Measurements from ENCODE around the gene AP4B1. TPM values are rescaled to one million over a fixed set of nuclear protein-coding genes. Genes with fewer than 3 reads are reported as not detected.

AP4B1 gene
- total RNA-seq, 5 donors from 2014 or later (not counting 1 experiment from before 2014, with no cell fraction given) = 57.8 to 66.4 (median 61.5) TPM

DNA sequence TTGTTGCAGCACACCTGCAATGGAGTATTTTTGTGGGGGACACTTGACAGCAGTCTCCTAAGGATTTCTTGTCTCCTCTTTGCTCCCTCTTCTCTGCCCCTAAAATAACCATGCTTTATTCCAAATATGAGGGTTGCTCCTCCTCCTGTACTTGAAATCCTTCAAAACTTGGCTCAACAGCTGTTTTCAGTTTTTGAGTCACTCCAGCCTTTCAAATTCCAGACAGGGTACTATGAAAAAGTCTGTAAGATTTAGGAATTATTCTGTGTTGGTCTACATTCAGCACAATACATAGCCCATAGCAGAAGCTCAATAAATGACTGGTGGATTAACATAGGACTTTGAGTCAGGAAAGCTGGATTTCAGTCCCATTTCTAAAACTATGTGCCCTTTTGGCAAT lies 5.5 kb downstream of the AP4B1 start:
- ChIA-PET POLR2A (interaction anchor here in 1 of 2 donors (0.7 kb wide), 1 partner anchor 11 kb away, joined by 4 read pairs; no protein-coding TSS in a partner anchor), CTCF (interaction anchor here in 1 of 2 donors (1.0 kb wide), 1 partner anchor 9 kb away, joined by 3 read pairs; no protein-coding TSS in a partner anchor)
- Mint-ChIP-seq H3K36me3 (peaks cover 81% of the 10 kb centered on the region), H3K27ac (peak overlapping the region in 1 of 2 donors; percentile 83), H3K9me3 (no peaks in the 10 kb centered on the region), H3K27me3 (no peaks in the 10 kb centered on the region), H3K4me1 (peaks cover 56 to 63% (median 60%) of the 10 kb centered on the region in 3 donors), H3K4me3 (no peak overlapping the region)
- DNase-seq = no peak
- H3K27ac ChIP-seq (ENCODE audit: low read length) = no peak overlapping the region
- H3K36me3 ChIP-seq (ENCODE audit: control insufficient read depth in 2 of 2, extremely low read depth in 1 of 2, insufficient read depth in 1 of 2, low read length in 1 of 2) = peaks cover 6 to 73% of the 10 kb centered on the region in 2 donors
- no peaks in the 10 kb centered on the region for H3K27me3 ChIP-seq (replicated peaks in 1 of 2; ENCODE audit: control insufficient read depth in 2 of 2, extremely low read depth in 1 of 2, insufficient read depth in 2 of 2, low read length in 1 of 2)
- no peak overlapping the region for H3K4me3 ChIP-seq (ENCODE audit: control insufficient read depth in 1 of 2, extremely low read depth in 1 of 2, low read length in 1 of 2)
- H3K4me1 ChIP-seq (ENCODE audit: control insufficient read depth in 1 of 2, extremely low read depth in 1 of 2, insufficient read depth in 2 of 2, low read length in 2 of 2) = peaks cover 11 to 13% of the 10 kb centered on the region in 2 experiments
- no peak for ATAC-seq (replicated peaks in 1 of 4)
- no peaks in the 10 kb centered on the region for H3K9me3 ChIP-seq

DNA sequence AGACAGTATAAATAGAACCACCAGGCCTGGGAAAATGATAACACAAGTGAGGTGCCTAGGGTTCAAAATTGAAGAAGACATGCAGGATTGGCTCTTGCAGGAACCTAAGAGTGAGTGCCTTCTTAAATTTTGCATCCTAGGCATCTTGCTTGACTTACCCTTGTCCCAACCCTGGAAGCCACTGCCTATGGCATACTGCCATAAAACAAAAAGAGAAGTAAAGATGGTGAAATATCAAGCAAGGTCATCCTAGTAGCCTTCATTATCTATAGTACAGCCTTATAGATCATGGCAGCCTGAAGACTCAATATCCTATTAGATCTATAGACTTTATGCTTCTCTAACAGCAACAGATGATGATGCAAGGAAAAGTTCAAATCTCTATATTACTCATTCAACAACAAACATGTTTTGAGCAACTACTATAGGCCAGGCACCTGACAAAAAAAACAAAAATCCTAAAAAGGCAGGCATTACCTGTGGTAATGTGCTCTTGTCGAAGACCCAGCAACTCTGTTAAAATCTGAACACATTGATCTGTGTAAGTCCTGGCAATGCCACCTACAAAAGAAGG lies 6.3 kb downstream of the AP4B1 start:
- Mint-ChIP-seq H3K27ac (peak overlapping the region; percentile 63 to 83), H3K27me3 (no peaks in the 10 kb centered on the region), H3K4me1 (peaks cover 54 to 55% (median 55%) of the 10 kb centered on the region in 3 donors), H3K9me3 (no peaks in the 10 kb centered on the region), H3K36me3 (peaks cover 80% of the 10 kb centered on the region), H3K4me3 (no peak overlapping the region)
- Histone ChIP-seq H3K27ac (ENCODE audit: low read length) (no peak overlapping the region), H3K4me3 (ENCODE audit: control insufficient read depth in 1 of 2, extremely low read depth in 1 of 2, low read length in 1 of 2) (no peak overlapping the region), H3K9me3 (no peaks in the 10 kb centered on the region), H3K27me3 (replicated peaks in 1 of 2; ENCODE audit: control insufficient read depth in 2 of 2, extremely low read depth in 1 of 2, insufficient read depth in 2 of 2, low read length in 1 of 2) (no peaks in the 10 kb centered on the region), H3K36me3 (ENCODE audit: control insufficient read depth in 2 of 2, extremely low read depth in 1 of 2, insufficient read depth in 1 of 2, low read length in 1 of 2) (peaks cover 6 to 73% of the 10 kb centered on the region in 2 donors), H3K4me1 (ENCODE audit: control insufficient read depth in 1 of 2, extremely low read depth in 1 of 2, insufficient read depth in 2 of 2, low read length in 2 of 2) (peaks cover 3 to 8% of the 10 kb centered on the region in 2 experiments)
- ChIA-PET POLR2A (interaction anchor here in 1 of 2 donors (0.7 kb wide), 1 partner anchor 11 kb away, joined by 4 read pairs; no protein-coding TSS in a partner anchor), CTCF (no interaction called here)
- no CpG with 5 or more reads among the region's 1 CpG for WGBS (ENCODE audit: insufficient coverage)
- ATAC-seq (replicated peaks in 1 of 4) (no peak), DNase-seq (no peak)

DNA sequence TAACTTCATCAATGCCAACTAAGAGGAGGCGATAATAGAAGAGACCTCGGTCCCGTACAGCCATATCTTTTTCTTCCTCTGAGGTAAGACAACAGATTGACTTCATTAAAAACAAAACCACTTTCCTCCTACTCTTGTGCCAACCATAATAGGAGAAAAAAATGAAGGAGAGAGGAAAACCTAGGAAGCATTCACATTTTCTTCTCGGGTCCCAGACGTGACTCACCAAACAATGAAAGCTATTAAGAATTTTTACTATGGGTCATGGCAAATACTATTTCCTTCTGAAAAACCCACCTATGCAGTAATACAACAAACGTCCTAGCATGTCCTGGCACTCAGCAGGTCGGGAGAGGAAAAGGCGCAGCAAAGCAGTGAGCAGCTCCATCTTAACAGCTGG lies 8.6 kb downstream of the AP4B1 start:
- DNase-seq = no peak
- H3K27ac Mint-ChIP-seq = no peak overlapping the region

DNA sequence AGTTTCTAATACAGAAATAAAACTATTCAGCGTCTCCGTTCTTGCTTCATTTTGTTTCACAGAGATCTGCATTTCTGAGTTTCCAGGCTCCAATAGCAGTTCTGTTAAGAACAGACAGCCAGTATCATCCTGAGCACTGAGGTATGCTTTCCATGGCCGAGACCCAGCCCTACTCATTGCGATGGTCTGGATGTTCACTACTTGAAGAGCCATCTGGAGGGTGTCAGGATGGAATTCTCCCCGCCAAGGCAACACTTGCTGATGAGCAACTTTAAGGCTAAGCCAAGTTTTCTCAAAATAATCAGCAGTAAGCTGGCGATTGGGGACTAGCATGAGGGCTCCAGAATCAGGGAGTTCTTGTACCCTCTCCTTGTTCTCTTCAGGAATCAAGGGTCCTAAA lies 9.5 kb downstream of the AP4B1 start:
- WGBS (ENCODE audit: insufficient coverage) = 100% methylated on average over 5 of the region's 6 CpGs
- Mint-ChIP-seq H3K4me3 (no peak overlapping the region), H3K27me3 (no peaks in the 10 kb centered on the region), H3K36me3 (peaks cover 52% of the 10 kb centered on the region), H3K27ac (peak overlapping the region in 1 of 2 donors; percentile 45), H3K4me1 (peaks cover 24 to 28% (median 27%) of the 10 kb centered on the region in 3 donors), H3K9me3 (no peaks in the 10 kb centered on the region)
- Histone ChIP-seq H3K9me3 (no peaks in the 10 kb centered on the region), H3K4me1 (ENCODE audit: control insufficient read depth in 1 of 2, extremely low read depth in 1 of 2, insufficient read depth in 2 of 2, low read length in 2 of 2) (no peaks in the 10 kb centered on the region), H3K36me3 (ENCODE audit: control insufficient read depth in 2 of 2, extremely low read depth in 1 of 2, insufficient read depth in 1 of 2, low read length in 1 of 2) (peaks cover 9 to 54% of the 10 kb centered on the region in 2 donors), H3K4me3 (ENCODE audit: control insufficient read depth in 1 of 2, extremely low read depth in 1 of 2, low read length in 1 of 2) (no peak overlapping the region), H3K27ac (ENCODE audit: low read length) (no peak overlapping the region), H3K27me3 (replicated peaks in 1 of 2; ENCODE audit: control insufficient read depth in 2 of 2, extremely low read depth in 1 of 2, insufficient read depth in 2 of 2, low read length in 1 of 2) (no peaks in the 10 kb centered on the region)
- DNase-seq (no peak), ATAC-seq (replicated peaks in 1 of 4) (no peak)
- ChIA-PET POLR2A (interaction anchor here (1.2 to 1.7 kb wide), 2 partner anchors 9 kb away, joined by 3 to 8 read pairs; partner anchors contain the start of gene AP4B1 (in 1 of the 2)), CTCF (no interaction called here)

More for the DNA sequence above, 8.6 kb downstream of the AP4B1 start:
- ChIA-PET POLR2A (interaction anchor here in 1 of 2 donors (1.7 kb wide), 1 partner anchor 8 kb away, joined by 8 read pairs; the partner anchor contains the start of gene AP4B1), CTCF (interaction anchor here in 1 of 2 donors (0.5 to 0.6 kb wide), 2 partner anchors 10 to 13 kb away, joined by 3 to 4 read pairs; no protein-coding TSS in a partner anchor)
- whole genome bisulfite sequencing (ENCODE audit: insufficient coverage) = 85% methylated on average over 2 of the region's 8 CpGs
- Histone ChIP-seq H3K9me3 (no peaks in the 10 kb centered on the region), H3K27ac (ENCODE audit: low read length) (no peak overlapping the region), H3K27me3 (replicated peaks in 1 of 2; ENCODE audit: control insufficient read depth in 2 of 2, extremely low read depth in 1 of 2, insufficient read depth in 2 of 2, low read length in 1 of 2) (no peaks in the 10 kb centered on the region), H3K4me3 (ENCODE audit: control insufficient read depth in 1 of 2, extremely low read depth in 1 of 2, low read length in 1 of 2) (no peak overlapping the region), H3K36me3 (ENCODE audit: control insufficient read depth in 2 of 2, extremely low read depth in 1 of 2, insufficient read depth in 1 of 2, low read length in 1 of 2) (peaks cover 9 to 61% of the 10 kb centered on the region in 2 donors), H3K4me1 (ENCODE audit: control insufficient read depth in 1 of 2, extremely low read depth in 1 of 2, insufficient read depth in 2 of 2, low read length in 2 of 2) (no peaks in the 10 kb centered on the region)
- peaks cover 31 to 32% (median 31%) of the 10 kb centered on the region in 3 donors for H3K4me1 Mint-ChIP-seq
- no peak for ATAC-seq (replicated peaks in 1 of 4)
- H3K36me3 Mint-ChIP-seq = peaks cover 61% of the 10 kb centered on the region
- no peaks in the 10 kb centered on the region for H3K27me3 Mint-ChIP-seq
- H3K4me3 Mint-ChIP-seq = no peak overlapping the region
- no peaks in the 10 kb centered on the region for H3K9me3 Mint-ChIP-seq

DNA sequence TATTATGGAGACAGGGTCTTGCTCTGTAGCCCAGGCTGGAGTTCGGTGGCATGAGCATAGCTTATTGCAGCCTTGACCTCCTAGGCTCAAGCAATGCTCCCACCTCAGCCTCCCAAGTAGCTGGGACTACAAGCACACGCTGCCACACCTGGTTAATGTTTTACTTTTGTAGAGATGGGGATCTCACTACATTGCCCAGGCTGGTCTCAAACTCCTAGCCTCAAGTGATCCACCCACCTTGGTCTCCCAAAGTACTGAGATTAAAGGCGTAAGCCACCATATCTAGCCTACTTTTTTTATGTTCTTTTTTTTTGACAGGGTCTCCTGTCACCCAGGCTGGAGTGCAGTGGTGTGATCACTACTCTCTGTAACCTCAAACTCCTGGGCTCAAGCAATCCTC lies 11.3 kb downstream of the AP4B1 start:
- Histone ChIP-seq H3K27ac (ENCODE audit: low read length) (no peak overlapping the region), H3K4me1 (ENCODE audit: control insufficient read depth in 1 of 2, extremely low read depth in 1 of 2, insufficient read depth in 2 of 2, low read length in 2 of 2) (no peaks in the 10 kb centered on the region), H3K27me3 (replicated peaks in 1 of 2; ENCODE audit: control insufficient read depth in 2 of 2, extremely low read depth in 1 of 2, insufficient read depth in 2 of 2, low read length in 1 of 2) (no peaks in the 10 kb centered on the region), H3K9me3 (no peaks in the 10 kb centered on the region), H3K4me3 (ENCODE audit: control insufficient read depth in 1 of 2, extremely low read depth in 1 of 2, low read length in 1 of 2) (no peak overlapping the region), H3K36me3 (ENCODE audit: control insufficient read depth in 2 of 2, extremely low read depth in 1 of 2, insufficient read depth in 1 of 2, low read length in 1 of 2) (peaks cover 12 to 39% of the 10 kb centered on the region in 2 donors)
- Mint-ChIP-seq H3K36me3 (peaks cover 35% of the 10 kb centered on the region), H3K4me3 (no peak overlapping the region), H3K27me3 (no peaks in the 10 kb centered on the region), H3K9me3 (no peaks in the 10 kb centered on the region), H3K4me1 (peaks cover 6 to 16% (median 14%) of the 10 kb centered on the region in 3 donors), H3K27ac (peak overlapping the region in 1 of 2 donors; percentile 18)
- DNase-seq (no peak), ATAC-seq (replicated peaks in 1 of 4) (no peak)
- no CpG with 5 or more reads among the region's 3 CpGs for WGBS (ENCODE audit: insufficient coverage)
- ChIA-PET POLR2A (interaction anchor here in 1 of 2 donors (0.6 kb wide), 1 partner anchor 55 kb away, joined by 9 read pairs; no protein-coding TSS in a partner anchor), CTCF (interaction anchor here in 1 of 2 donors (0.6 to 0.7 kb wide), 3 partner anchors 51 to 90 kb away, joined by 3 to 7 read pairs (median 4); no protein-coding TSS in a partner anchor)

DNA sequence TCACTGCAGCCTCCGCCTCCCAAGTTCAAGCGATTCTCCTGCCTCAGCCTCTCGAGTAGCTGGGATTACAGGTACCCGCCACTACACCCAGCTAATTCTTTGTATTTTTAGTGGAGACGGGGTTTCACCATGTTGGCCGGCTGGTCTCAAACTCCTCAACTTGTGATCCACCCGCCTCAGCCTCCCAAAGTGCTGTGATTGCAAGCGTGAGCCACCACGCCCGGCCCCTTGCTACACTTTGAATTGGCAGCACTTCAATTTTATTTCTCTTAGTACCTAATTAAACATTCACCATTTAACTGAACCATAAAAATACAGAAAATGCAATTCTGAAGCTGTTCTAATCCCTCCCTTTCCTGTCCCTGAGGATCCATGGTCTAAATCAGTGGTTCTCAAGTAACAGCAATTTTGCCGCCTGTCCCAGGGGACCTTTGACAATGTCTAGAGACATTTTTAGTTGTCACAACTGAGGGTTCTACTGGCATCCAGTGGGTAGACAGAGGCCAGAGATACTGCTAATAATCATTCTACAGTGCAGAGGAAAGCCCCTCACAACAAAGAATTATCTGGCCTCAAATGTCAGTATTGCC lies 12.9 kb downstream of the AP4B1 start:
- Mint-ChIP-seq H3K9me3 (no peaks in the 10 kb centered on the region), H3K36me3 (peaks cover 23% of the 10 kb centered on the region), H3K4me3 (no peak overlapping the region), H3K27me3 (no peaks in the 10 kb centered on the region), H3K4me1 (peaks cover 13 to 24% (median 22%) of the 10 kb centered on the region in 3 donors), H3K27ac (peak overlapping the region in 1 of 2 donors; percentile 39)
- Histone ChIP-seq H3K27me3 (replicated peaks in 1 of 2; ENCODE audit: control insufficient read depth in 2 of 2, extremely low read depth in 1 of 2, insufficient read depth in 2 of 2, low read length in 1 of 2) (no peaks in the 10 kb centered on the region), H3K4me1 (ENCODE audit: control insufficient read depth in 1 of 2, extremely low read depth in 1 of 2, insufficient read depth in 2 of 2, low read length in 2 of 2) (peaks cover 2 to 5% of the 10 kb centered on the region in 2 experiments), H3K36me3 (ENCODE audit: control insufficient read depth in 2 of 2, extremely low read depth in 1 of 2, insufficient read depth in 1 of 2, low read length in 1 of 2) (peaks cover 12 to 25% of the 10 kb centered on the region in 2 donors), H3K9me3 (no peaks in the 10 kb centered on the region), H3K4me3 (ENCODE audit: control insufficient read depth in 1 of 2, extremely low read depth in 1 of 2, low read length in 1 of 2) (no peak overlapping the region), H3K27ac (ENCODE audit: low read length) (no peak overlapping the region)
- ChIA-PET POLR2A (interaction anchor here (0.5 to 0.7 kb wide), 2 partner anchors 16 to 39 kb away, joined by 3 to 12 read pairs; no protein-coding TSS in a partner anchor), CTCF (interaction anchor here (0.7 to 1.3 kb wide), 3 partner anchors 13 to 135 kb away, joined by 3 to 4 read pairs (median 3); no protein-coding TSS in a partner anchor)
- 95% methylated on average over 8 of the region's 11 CpGs for WGBS (ENCODE audit: insufficient coverage)
- no peak for ATAC-seq (replicated peaks in 1 of 4)
- no peak for DNase-seq
